ENCODE results near the gene USP6.
"Not testable (repeated sequence)": the region's sequence is repeated elsewhere in the genome, so short reads cannot be mapped to it uniquely, and the experiment has no call there.

Gene USP6

DNA sequence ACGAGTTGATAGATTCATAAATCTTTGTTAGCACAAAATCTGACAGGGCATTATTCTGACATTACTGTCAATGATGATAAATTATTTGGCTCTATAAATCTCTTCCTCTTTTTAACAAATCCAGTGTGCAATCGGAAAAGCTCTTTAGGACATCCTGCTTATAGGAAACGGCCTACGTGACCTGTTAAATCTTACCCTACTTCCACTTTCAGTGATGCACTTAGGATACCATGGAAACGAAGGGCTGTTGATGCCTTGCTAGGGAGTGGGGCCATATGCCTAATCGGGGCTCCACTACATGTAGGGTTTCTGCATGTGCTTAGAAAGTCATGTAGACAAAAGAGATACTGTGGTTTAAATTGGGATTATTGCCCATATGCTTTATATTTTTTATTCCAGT, 48.6 kb downstream of the USP6 start:
- Histone ChIP-seq H3K27me3 (ENCODE audit: control insufficient read depth, insufficient read depth, low read length) (no peaks in the 10 kb centered on the region), H3K9me3 (ENCODE audit: control insufficient read depth, low read length) (no peaks in the 10 kb centered on the region), H2AFZ (no peak overlapping the region), H3K4me1 (no peaks in the 10 kb centered on the region), H3K4me2 (ENCODE audit: low read length) (no peak overlapping the region), H3K4me3 (ENCODE audit: low read depth, low read length) (no peak overlapping the region), H3K79me2 (no peaks in the 10 kb centered on the region), H3K27ac (no peak overlapping the region), H3K9ac (no peak overlapping the region), H3K36me3 (ENCODE audit: control insufficient read depth, insufficient read depth, low read length) (no peaks in the 10 kb centered on the region)
- TF ChIP-seq, protein P1, sequence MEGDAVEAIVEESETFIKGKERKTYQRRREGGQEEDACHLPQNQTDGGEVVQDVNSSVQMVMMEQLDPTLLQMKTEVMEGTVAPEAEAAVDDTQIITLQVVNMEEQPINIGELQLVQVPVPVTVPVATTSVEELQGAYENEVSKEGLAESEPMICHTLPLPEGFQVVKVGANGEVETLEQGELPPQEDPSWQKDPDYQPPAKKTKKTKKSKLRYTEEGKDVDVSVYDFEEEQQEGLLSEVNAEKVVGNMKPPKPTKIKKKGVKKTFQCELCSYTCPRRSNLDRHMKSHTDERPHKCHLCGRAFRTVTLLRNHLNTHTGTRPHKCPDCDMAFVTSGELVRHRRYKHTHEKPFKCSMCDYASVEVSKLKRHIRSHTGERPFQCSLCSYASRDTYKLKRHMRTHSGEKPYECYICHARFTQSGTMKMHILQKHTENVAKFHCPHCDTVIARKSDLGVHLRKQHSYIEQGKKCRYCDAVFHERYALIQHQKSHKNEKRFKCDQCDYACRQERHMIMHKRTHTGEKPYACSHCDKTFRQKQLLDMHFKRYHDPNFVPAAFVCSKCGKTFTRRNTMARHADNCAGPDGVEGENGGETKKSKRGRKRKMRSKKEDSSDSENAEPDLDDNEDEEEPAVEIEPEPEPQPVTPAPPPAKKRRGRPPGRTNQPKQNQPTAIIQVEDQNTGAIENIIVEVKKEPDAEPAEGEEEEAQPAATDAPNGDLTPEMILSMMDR (IDR thresholded peaks at IDR 0.05): no peak

- not testable (repeated sequence) for H3K4me3 ChIP-seq (ENCODE audit: low read depth, low read length); H3K27ac ChIP-seq; H3K9ac ChIP-seq; H2AFZ ChIP-seq; H3K4me2 ChIP-seq (ENCODE audit: low read length); H3K4me1 ChIP-seq; H3K27me3 ChIP-seq (ENCODE audit: control insufficient read depth, insufficient read depth, low read length); H3K36me3 ChIP-seq (ENCODE audit: control insufficient read depth, insufficient read depth, low read length); H3K79me2 ChIP-seq; H3K9me3 ChIP-seq (ENCODE audit: control insufficient read depth, low read length)
These were observed 50.1 kb downstream of the USP6 start for GRCh38 chr17:5165791-5166564.

GRCh38 chr17:5175027-5175426, 59.2 kb downstream of the USP6 start:
- not testable (repeated sequence) for H3K4me2 ChIP-seq (ENCODE audit: low read length); H3K9me3 ChIP-seq (ENCODE audit: control insufficient read depth, low read length)

GRCh38 chr17:5179003-5179402, 63.2 kb downstream of the USP6 start:
- Histone ChIP-seq H3K9ac (no peak overlapping the region), H3K4me1 (no peaks in the 10 kb centered on the region), H3K79me2 (no peaks in the 10 kb centered on the region), H3K36me3 (ENCODE audit: control insufficient read depth, insufficient read depth, low read length) (peaks cover 12% of the 10 kb centered on the region), H3K27ac (no peak overlapping the region), H2AFZ (no peak overlapping the region), H3K4me3 (ENCODE audit: low read depth, low read length) (no peak overlapping the region), H3K4me2 (ENCODE audit: low read length) (no peak overlapping the region), H3K9me3 (ENCODE audit: control insufficient read depth, low read length) (peaks cover 21% of the 10 kb centered on the region), H3K27me3 (ENCODE audit: control insufficient read depth, insufficient read depth, low read length) (no peaks in the 10 kb centered on the region)
- TF ChIP-seq, protein P1 (IDR thresholded peaks at IDR 0.05): no peak

More at GRCh38 chr17:5175027-5175426, 59.2 kb downstream of the USP6 start:
- H3K36me3 ChIP-seq (ENCODE audit: control insufficient read depth, insufficient read depth, low read length); H3K4me1 ChIP-seq; H3K27me3 ChIP-seq (ENCODE audit: control insufficient read depth, insufficient read depth, low read length); H3K27ac ChIP-seq; H2AFZ ChIP-seq; H3K4me3 ChIP-seq (ENCODE audit: low read depth, low read length); H3K79me2 ChIP-seq; H3K9ac ChIP-seq: not testable (repeated sequence)

GRCh38 chr17:5181509-5182305, 65.9 kb downstream of the USP6 start:
- H3K9me3 ChIP-seq (ENCODE audit: control insufficient read depth, low read length): peaks cover 24% of the 10 kb centered on the region
- no peak overlapping the region for H3K4me2 ChIP-seq (ENCODE audit: low read length)
- H3K36me3 ChIP-seq (ENCODE audit: control insufficient read depth, insufficient read depth, low read length): peaks cover 14% of the 10 kb centered on the region
- H3K79me2 ChIP-seq: no peaks in the 10 kb centered on the region
- H3K9ac ChIP-seq: no peak overlapping the region
- H3K4me3 ChIP-seq (ENCODE audit: low read depth, low read length): no peak overlapping the region
- no peaks in the 10 kb centered on the region for H3K4me1 ChIP-seq
- H3K27me3 ChIP-seq (ENCODE audit: control insufficient read depth, insufficient read depth, low read length): no peaks in the 10 kb centered on the region
- TF ChIP-seq, protein P1 (IDR thresholded peaks at IDR 0.05): no peak
- H3K27ac ChIP-seq: no peak overlapping the region
- no peak overlapping the region for H2AFZ ChIP-seq

All from parathyroid adenoma (tissue), 2 donors.